Type B pancreatic cell (in vitro differentiated cells): ENCODE results near the gene KCP. TPM values are rescaled to one million over a fixed set of nuclear protein-coding genes. Genes with fewer than 3 reads are reported as not detected.

Experiments
- DNase-seq: peaks from one replicate; pipeline ENCODE4 v3.0.0; 2021; ENCODE audit warnings: mixed read lengths; ENCODE audit not compliant: unreplicated experiment; ENCODE audit errors: extremely low spot score
- H3K27ac Mint-ChIP-seq: 2 replicates; pipeline ENCODE4 v1.8.0; 2021; ENCODE audit warnings: mild to moderate bottlenecking, mixed read lengths
- H3K27me3 Mint-ChIP-seq: 2 replicates; pipeline ENCODE4 v1.8.0; 2021; ENCODE audit warnings: mixed read lengths
- H3K36me3 Mint-ChIP-seq: 2 replicates; pipeline ENCODE4 v1.8.0; 2021; ENCODE audit warnings: mixed read lengths
- H3K4me1 Mint-ChIP-seq: one replicate; pipeline ENCODE4 v1.8.0; 2021; ENCODE audit warnings: mixed read lengths; ENCODE audit not compliant: unreplicated experiment
- H3K4me3 Mint-ChIP-seq: 2 replicates; pipeline ENCODE4 v1.8.0; 2021; ENCODE audit warnings: mild to moderate bottlenecking, mixed read lengths
- H3K9me3 Mint-ChIP-seq: 2 replicates; pipeline ENCODE4 v1.8.0; 2021; ENCODE audit warnings: mixed read lengths
- total RNA-seq: library from RNA; stranded (reverse); gene quantifications from 2 replicates; pipeline ENCODE4 v1.2.1, GENCODE V29; 2021; ENCODE audit warnings: low replicate concordance
- TF ChIP-seq, protein P1 (sequence below): fragments of 200-600 bp; sonication (generic); conservative IDR thresholded peaks from 2 replicates; pipeline ENCODE4 v1.5.0; 2021; ENCODE audit warnings: antibody characterized with exemption, mild to moderate bottlenecking

Gene KCP
- total RNA-seq, 1 donor from 2014 or later: 4.2 TPM

DNA sequence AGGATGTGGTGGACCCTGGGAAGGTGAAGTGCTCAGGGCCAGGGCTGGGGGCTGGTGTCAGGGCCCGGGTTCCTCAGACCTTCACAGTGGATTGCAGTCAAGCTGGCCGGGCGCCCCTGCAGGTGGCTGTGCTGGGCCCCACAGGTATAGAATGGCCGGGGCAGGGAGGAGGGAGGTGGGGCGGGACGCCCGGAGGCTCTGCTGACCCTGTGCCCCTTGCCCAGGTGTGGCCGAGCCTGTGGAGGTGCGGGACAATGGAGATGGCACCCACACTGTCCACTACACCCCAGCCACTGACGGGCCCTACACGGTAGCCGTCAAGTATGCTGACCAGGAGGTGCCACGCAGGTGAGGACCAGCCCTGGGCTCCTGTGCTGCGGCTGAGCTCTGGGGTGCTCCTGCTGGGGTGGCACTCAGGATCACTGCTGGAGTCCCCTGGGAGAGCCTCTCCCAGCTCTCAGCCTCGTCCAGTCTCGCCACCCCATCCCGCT, 62.7 kb downstream of the KCP start:
- H3K27ac Mint-ChIP-seq: no peak overlapping the region
- no peaks in the 10 kb centered on the region for H3K4me1 Mint-ChIP-seq
- TF ChIP-seq, protein P1, sequence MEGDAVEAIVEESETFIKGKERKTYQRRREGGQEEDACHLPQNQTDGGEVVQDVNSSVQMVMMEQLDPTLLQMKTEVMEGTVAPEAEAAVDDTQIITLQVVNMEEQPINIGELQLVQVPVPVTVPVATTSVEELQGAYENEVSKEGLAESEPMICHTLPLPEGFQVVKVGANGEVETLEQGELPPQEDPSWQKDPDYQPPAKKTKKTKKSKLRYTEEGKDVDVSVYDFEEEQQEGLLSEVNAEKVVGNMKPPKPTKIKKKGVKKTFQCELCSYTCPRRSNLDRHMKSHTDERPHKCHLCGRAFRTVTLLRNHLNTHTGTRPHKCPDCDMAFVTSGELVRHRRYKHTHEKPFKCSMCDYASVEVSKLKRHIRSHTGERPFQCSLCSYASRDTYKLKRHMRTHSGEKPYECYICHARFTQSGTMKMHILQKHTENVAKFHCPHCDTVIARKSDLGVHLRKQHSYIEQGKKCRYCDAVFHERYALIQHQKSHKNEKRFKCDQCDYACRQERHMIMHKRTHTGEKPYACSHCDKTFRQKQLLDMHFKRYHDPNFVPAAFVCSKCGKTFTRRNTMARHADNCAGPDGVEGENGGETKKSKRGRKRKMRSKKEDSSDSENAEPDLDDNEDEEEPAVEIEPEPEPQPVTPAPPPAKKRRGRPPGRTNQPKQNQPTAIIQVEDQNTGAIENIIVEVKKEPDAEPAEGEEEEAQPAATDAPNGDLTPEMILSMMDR: no peak
- no peaks in the 10 kb centered on the region for H3K9me3 Mint-ChIP-seq
- no peak overlapping the region for H3K4me3 Mint-ChIP-seq
- H3K27me3 Mint-ChIP-seq: no peaks in the 10 kb centered on the region
- no peaks in the 10 kb centered on the region for H3K36me3 Mint-ChIP-seq
- no peak for DNase-seq

DNA sequence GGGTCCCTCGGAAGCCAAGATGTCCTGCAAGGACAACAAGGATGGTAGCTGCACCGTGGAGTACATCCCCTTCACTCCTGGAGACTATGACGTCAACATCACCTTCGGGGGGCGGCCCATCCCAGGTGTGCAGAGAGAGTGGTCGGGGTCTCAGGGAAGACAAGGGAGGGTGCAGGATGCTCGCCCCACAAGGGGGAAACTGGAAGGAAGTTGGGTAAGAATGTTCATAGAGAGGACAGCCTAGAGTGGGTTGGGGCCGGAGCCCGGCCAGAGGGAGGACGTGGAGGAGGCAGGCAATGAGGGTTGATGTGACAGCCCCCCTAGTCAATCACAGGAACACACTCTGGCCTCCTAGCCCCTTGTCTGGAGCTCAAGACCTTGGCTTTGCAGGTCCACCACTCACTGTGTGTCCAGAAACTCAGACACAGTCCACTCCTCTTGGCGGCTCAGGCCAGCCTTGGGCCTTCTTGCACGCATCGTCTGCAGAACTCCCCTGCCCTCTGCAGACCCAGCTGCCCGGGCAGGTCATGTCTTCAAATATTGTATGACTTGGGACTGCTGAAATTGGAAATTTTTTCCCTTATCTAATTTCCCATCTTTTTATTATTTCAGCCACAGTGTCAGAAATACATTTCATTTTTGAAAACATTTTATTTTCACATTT, 63.6 kb downstream of the KCP start:
- no peaks in the 10 kb centered on the region for H3K27me3 Mint-ChIP-seq

DNA sequence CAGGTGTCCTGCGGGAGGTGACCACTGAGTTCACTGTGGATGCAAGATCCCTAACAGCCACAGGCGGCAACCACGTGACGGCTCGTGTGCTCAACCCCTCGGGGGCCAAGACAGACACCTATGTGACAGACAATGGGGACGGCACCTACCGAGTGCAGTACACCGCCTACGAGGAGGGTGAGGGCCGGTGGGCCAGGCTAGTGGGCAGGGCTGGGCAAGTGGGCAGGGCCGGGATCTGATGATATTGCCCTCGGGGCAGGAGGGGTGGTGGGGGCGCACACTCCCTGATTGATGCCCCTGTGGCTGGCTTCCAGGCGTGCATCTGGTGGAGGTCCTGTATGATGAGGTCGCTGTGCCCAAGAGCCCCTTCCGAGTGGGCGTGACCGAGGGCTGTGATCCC, 64.5 kb downstream of the KCP start:
- TF ChIP-seq, protein P1: no peak
- no peaks in the 10 kb centered on the region for H3K4me1 Mint-ChIP-seq
- no peaks in the 10 kb centered on the region for H3K9me3 Mint-ChIP-seq
- no peaks in the 10 kb centered on the region for H3K36me3 Mint-ChIP-seq
- H3K27ac Mint-ChIP-seq: no peak overlapping the region
- H3K27me3 Mint-ChIP-seq: no peaks in the 10 kb centered on the region
- H3K4me3 Mint-ChIP-seq: no peak overlapping the region
- DNase-seq: no peak

More for the DNA sequence above, 63.6 kb downstream of the KCP start:
- H3K36me3 Mint-ChIP-seq: no peaks in the 10 kb centered on the region
- TF ChIP-seq, protein P1: no peak
- H3K4me3 Mint-ChIP-seq: no peak overlapping the region
- no peaks in the 10 kb centered on the region for H3K9me3 Mint-ChIP-seq
- H3K27ac Mint-ChIP-seq: no peak overlapping the region
- no peak for DNase-seq
- no peaks in the 10 kb centered on the region for H3K4me1 Mint-ChIP-seq

DNA sequence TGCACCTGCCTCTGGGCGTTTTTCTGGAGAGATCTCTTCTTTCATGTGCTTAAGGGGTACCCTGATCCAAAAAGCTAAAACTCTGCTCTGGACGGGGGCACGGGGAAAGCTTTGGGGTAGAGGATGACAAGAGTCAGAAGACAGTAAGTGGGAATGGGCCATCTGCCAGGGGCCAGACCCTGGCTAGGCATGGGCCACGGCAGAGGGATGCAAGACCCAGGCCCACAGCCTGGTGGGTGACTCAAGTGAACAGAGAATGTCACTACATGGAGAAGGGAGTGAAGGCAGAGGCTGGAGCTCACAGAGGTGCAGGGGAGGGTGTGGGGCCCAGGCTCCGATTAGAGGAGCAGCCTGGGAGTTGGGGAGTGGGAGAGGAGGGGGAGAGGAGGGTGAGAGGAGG, 65.0 kb downstream of the KCP start:
- no peak overlapping the region for H3K4me3 Mint-ChIP-seq
- no peaks in the 10 kb centered on the region for H3K27me3 Mint-ChIP-seq
- H3K4me1 Mint-ChIP-seq: no peaks in the 10 kb centered on the region
- H3K27ac Mint-ChIP-seq: no peak overlapping the region
- H3K36me3 Mint-ChIP-seq: no peaks in the 10 kb centered on the region
- TF ChIP-seq, protein P1: no peak
- no peak for DNase-seq
- no peaks in the 10 kb centered on the region for H3K9me3 Mint-ChIP-seq

DNA sequence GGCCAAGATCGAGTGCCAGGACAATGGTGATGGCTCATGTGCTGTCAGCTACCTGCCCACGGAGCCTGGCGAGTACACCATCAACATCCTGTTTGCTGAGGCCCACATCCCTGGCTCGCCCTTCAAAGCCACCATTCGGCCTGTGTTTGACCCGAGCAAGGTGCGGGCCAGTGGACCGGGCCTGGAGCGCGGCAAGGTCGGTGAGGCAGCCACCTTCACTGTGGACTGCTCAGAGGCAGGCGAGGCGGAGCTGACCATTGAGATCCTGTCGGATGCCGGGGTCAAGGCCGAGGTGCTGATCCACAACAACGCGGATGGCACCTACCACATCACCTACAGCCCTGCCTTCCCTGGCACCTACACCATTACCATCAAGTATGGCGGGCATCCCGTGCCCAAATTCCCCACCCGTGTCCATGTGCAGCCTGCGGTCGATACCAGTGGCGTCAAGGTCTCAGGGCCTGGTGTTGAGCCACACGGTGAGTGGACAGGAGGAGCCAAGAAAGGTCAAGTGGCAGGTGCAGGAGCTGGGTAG, 65.7 kb downstream of the KCP start:
- no peak overlapping the region for H3K27ac Mint-ChIP-seq
- no peaks in the 10 kb centered on the region for H3K9me3 Mint-ChIP-seq
- H3K36me3 Mint-ChIP-seq: no peaks in the 10 kb centered on the region
- H3K4me3 Mint-ChIP-seq: no peak overlapping the region
- no peaks in the 10 kb centered on the region for H3K27me3 Mint-ChIP-seq
- TF ChIP-seq, protein P1: no peak
- H3K4me1 Mint-ChIP-seq: no peaks in the 10 kb centered on the region
- no peak for DNase-seq
